ENCODE measurements around the gene ZNF496. TPM values are rescaled to one million over a fixed set of nuclear protein-coding genes. Genes with fewer than 3 reads are reported as not detected.

ZNF496 gene
- total RNA-seq, 1 donor from 2014 or later, result 30.3 TPM

DNA sequence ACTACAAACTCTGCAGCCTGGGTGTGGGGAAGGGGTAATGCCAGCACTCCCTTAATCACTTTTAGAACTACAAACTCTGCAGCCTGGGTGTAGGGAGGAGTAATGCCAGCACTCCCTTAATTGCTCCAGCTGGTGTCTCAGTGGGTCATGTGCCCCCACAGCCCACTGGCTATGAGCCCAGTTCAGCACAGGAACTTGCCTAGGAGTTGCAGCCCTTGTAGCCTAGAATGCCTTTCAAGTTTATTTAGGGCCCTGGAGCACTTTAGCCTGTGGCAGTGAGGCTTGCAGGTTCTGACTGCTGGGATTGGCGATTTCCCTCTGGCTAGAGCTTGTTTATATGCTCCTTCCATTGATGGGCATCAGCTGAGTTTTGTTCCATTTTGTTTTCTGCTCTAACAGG is 58.7 kb downstream of the ZNF496 start:
- H3K27ac ChIP-seq (ENCODE audit: low read depth, low read length), result no peak overlapping the region
- no peak overlapping the region for H2AFZ ChIP-seq (ENCODE audit: low read depth, low read length)
- no peak overlapping the region for H3K4me2 ChIP-seq (ENCODE audit: low read length)
- no peak overlapping the region for H3K4me3 ChIP-seq (ENCODE audit: insufficient read depth, low read depth, low read length)
- H3K79me2 ChIP-seq (ENCODE audit: insufficient read depth, low read length), result no peaks in the 10 kb centered on the region
- no peak overlapping the region for H3K9ac ChIP-seq (ENCODE audit: low read length)
- no peaks in the 10 kb centered on the region for H3K36me3 ChIP-seq (ENCODE audit: insufficient read depth, low read length)
- Mint-ChIP-seq H3K9me3 (ENCODE audit: unreplicated experiment) (peaks cover 15% of the 10 kb centered on the region), H3K4me1 (ENCODE audit: low read depth, unreplicated experiment) (no peaks in the 10 kb centered on the region), H3K36me3 (ENCODE audit: low read depth, unreplicated experiment) (no peaks in the 10 kb centered on the region), H3K27me3 (ENCODE audit: low read depth, unreplicated experiment) (no peaks in the 10 kb centered on the region), H3K4me3 (ENCODE audit: unreplicated experiment) (no peak overlapping the region), H3K27ac (ENCODE audit: unreplicated experiment) (no peak overlapping the region)
- no peaks in the 10 kb centered on the region for H3K27me3 ChIP-seq (ENCODE audit: insufficient read depth, low read length)
- H3K4me1 ChIP-seq (ENCODE audit: insufficient read depth, low read length), result no peaks in the 10 kb centered on the region
- FAIRE-seq (no peak), DNase-seq (ENCODE audit: low read depth) (no peak)
- no peak for TF ChIP-seq EZH2 (IDR thresholded peaks at IDR 0.05; ENCODE audit: insufficient read depth, low read length)
- TF ChIP-seq, protein P1, sequence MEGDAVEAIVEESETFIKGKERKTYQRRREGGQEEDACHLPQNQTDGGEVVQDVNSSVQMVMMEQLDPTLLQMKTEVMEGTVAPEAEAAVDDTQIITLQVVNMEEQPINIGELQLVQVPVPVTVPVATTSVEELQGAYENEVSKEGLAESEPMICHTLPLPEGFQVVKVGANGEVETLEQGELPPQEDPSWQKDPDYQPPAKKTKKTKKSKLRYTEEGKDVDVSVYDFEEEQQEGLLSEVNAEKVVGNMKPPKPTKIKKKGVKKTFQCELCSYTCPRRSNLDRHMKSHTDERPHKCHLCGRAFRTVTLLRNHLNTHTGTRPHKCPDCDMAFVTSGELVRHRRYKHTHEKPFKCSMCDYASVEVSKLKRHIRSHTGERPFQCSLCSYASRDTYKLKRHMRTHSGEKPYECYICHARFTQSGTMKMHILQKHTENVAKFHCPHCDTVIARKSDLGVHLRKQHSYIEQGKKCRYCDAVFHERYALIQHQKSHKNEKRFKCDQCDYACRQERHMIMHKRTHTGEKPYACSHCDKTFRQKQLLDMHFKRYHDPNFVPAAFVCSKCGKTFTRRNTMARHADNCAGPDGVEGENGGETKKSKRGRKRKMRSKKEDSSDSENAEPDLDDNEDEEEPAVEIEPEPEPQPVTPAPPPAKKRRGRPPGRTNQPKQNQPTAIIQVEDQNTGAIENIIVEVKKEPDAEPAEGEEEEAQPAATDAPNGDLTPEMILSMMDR (IDR thresholded peaks at IDR 0.05; ENCODE audit: insufficient read depth, low read depth, low read length), result no peak
- H3K9me3 ChIP-seq (ENCODE audit: insufficient read depth, low read depth, low read length), result no peaks in the 10 kb centered on the region
- H4K20me1 ChIP-seq (ENCODE audit: insufficient read depth, low read length), result no peaks in the 10 kb centered on the region

DNA sequence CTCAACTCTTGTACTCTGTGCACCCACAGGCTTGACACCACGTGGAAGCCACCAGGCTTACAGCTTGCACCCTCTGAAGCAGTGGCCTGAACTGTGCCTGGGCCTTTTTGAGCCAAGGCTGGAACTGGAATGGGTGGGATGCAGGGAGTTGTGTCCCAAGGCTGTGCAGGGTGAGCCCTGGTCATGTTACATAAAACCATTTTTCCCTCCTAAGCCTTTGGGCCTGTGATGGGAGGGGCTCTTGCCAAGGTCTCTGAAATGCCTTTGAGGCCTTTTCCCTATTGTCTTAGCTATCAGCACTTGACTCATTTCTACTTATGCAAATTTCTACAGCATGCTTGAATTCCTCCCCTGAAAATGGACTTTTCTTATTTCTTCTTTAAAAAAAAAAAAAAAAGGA is 61.7 kb downstream of the ZNF496 start:
- no peak overlapping the region for H3K4me3 ChIP-seq (ENCODE audit: insufficient read depth, low read depth, low read length)
- no peaks in the 10 kb centered on the region for H3K27me3 Mint-ChIP-seq (ENCODE audit: low read depth, unreplicated experiment)
- no peaks in the 10 kb centered on the region for H3K79me2 ChIP-seq (ENCODE audit: insufficient read depth, low read length)
- H3K36me3 Mint-ChIP-seq (ENCODE audit: low read depth, unreplicated experiment), result no peaks in the 10 kb centered on the region
- H3K4me2 ChIP-seq (ENCODE audit: low read length), result no peak overlapping the region
- H3K27ac ChIP-seq (ENCODE audit: low read depth, low read length), result no peak overlapping the region
- H3K27me3 ChIP-seq (ENCODE audit: insufficient read depth, low read length), result no peaks in the 10 kb centered on the region
- DNase-seq (ENCODE audit: low read depth) (no peak), FAIRE-seq (no peak)
- H3K9me3 Mint-ChIP-seq (ENCODE audit: unreplicated experiment), result peaks cover 15% of the 10 kb centered on the region
- no peaks in the 10 kb centered on the region for H3K36me3 ChIP-seq (ENCODE audit: insufficient read depth, low read length)
- no peaks in the 10 kb centered on the region for H4K20me1 ChIP-seq (ENCODE audit: insufficient read depth, low read length)
- no peak overlapping the region for H3K27ac Mint-ChIP-seq (ENCODE audit: unreplicated experiment)
- H3K9me3 ChIP-seq (ENCODE audit: insufficient read depth, low read depth, low read length), result no peaks in the 10 kb centered on the region
- H3K4me1 Mint-ChIP-seq (ENCODE audit: low read depth, unreplicated experiment), result no peaks in the 10 kb centered on the region
- TF ChIP-seq, protein P1 (IDR thresholded peaks at IDR 0.05; ENCODE audit: insufficient read depth, low read depth, low read length), result no peak
- TF ChIP-seq EZH2 (IDR thresholded peaks at IDR 0.05; ENCODE audit: insufficient read depth, low read length), result no peak
- H2AFZ ChIP-seq (ENCODE audit: low read depth, low read length), result no peak overlapping the region
- H3K4me3 Mint-ChIP-seq (ENCODE audit: unreplicated experiment), result no peak overlapping the region
- no peaks in the 10 kb centered on the region for H3K4me1 ChIP-seq (ENCODE audit: insufficient read depth, low read length)
- H3K9ac ChIP-seq (ENCODE audit: low read length), result no peak overlapping the region

DNA sequence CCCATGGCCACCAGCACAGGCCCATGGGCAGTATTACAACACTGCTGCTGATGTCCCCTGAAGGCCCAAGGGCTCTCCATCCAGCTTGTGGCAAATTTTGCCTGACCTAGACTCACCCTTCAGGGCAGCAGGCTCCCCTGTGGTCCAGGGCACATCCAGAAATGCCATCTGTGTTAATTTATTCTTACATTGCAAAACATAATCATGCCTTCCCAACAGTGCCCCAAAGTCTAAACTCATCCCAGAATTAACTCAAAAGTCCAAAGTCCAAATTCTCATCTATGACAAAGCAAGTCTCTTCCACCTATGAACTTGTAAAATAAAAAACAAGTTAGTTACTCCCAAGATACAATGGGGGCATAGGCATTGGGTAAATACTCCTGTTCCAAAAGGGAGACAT is 62.5 kb downstream of the ZNF496 start:
- H3K9me3 ChIP-seq (ENCODE audit: insufficient read depth, low read depth, low read length), result no peaks in the 10 kb centered on the region
- Mint-ChIP-seq H3K9me3 (ENCODE audit: unreplicated experiment) (peaks cover 15% of the 10 kb centered on the region), H3K27ac (ENCODE audit: unreplicated experiment) (no peak overlapping the region), H3K4me1 (ENCODE audit: low read depth, unreplicated experiment) (no peaks in the 10 kb centered on the region), H3K27me3 (ENCODE audit: low read depth, unreplicated experiment) (no peaks in the 10 kb centered on the region), H3K36me3 (ENCODE audit: low read depth, unreplicated experiment) (no peaks in the 10 kb centered on the region), H3K4me3 (ENCODE audit: unreplicated experiment) (no peak overlapping the region)
- H3K4me2 ChIP-seq (ENCODE audit: low read length), result no peak overlapping the region
- TF ChIP-seq, protein P1 (IDR thresholded peaks at IDR 0.05; ENCODE audit: insufficient read depth, low read depth, low read length), result no peak
- TF ChIP-seq EZH2 (IDR thresholded peaks at IDR 0.05; ENCODE audit: insufficient read depth, low read length), result no peak
- H3K27ac ChIP-seq (ENCODE audit: low read depth, low read length), result no peak overlapping the region
- no peak overlapping the region for H3K9ac ChIP-seq (ENCODE audit: low read length)
- no peaks in the 10 kb centered on the region for H3K79me2 ChIP-seq (ENCODE audit: insufficient read depth, low read length)
- no peaks in the 10 kb centered on the region for H3K4me1 ChIP-seq (ENCODE audit: insufficient read depth, low read length)
- H3K4me3 ChIP-seq (ENCODE audit: insufficient read depth, low read depth, low read length), result no peak overlapping the region
- no peaks in the 10 kb centered on the region for H4K20me1 ChIP-seq (ENCODE audit: insufficient read depth, low read length)
- H2AFZ ChIP-seq (ENCODE audit: low read depth, low read length), result no peak overlapping the region
- no peaks in the 10 kb centered on the region for H3K36me3 ChIP-seq (ENCODE audit: insufficient read depth, low read length)
- DNase-seq (ENCODE audit: low read depth) (no peak), FAIRE-seq (no peak)
- no peaks in the 10 kb centered on the region for H3K27me3 ChIP-seq (ENCODE audit: insufficient read depth, low read length)
